Measurements from ENCODE around the gene COX17.

COX17 gene

GRCh38 chr3:119663885-119664284 is 13.3 kb downstream of the COX17 start:
- Mint-ChIP-seq H3K4me1 (ENCODE audit: low read depth) (peaks cover 5% of the 10 kb centered on the region), H3K27ac (no peak overlapping the region), H3K27me3 (ENCODE audit: low read depth) (no peaks in the 10 kb centered on the region), H3K9me3 (no peaks in the 10 kb centered on the region), H3K4me3 (no peak overlapping the region), H3K36me3 (ENCODE audit: low read depth) (peaks cover 4% of the 10 kb centered on the region)
- DNase-seq (ENCODE audit: low spot score) = no peak

DNA sequence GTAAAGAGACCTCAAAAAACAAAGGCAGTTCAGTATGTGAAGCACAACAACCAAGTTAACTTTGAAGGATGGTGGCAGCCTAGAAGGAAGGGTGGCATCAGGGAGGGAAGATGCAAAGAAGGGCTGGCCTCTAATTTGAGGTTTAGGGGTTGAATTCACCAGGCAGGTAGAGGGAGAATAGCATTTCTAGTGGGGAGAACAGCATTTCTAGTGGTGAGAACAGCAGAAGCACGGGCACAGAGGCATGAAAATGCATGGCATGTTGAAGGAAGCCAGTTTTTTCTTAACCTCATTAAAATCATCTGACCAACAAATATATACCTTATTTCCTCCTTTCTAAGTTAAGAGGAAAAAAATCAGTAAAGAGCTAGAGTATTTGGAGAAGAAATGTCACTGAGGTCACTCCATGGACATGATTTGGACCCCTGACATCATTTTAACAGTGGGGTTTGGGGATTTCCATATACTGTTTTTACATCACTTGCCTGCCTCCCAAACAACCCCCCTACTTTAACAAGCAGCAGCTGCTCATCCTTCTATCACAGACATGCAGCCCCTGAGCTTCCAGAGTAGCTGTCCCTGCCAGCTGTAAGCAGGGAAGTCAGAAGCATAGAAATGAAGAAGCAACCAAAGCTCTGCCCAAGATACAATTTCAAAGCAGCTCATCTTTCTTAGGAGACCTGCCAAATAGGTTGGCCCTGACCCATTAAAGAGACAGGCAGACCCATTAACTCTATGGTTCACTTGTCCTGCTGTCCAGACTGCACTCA is 14.4 kb downstream of the COX17 start:
- Mint-ChIP-seq H3K27ac (no peak overlapping the region), H3K4me1 (ENCODE audit: low read depth) (peaks cover 8% of the 10 kb centered on the region), H3K4me3 (no peak overlapping the region), H3K9me3 (no peaks in the 10 kb centered on the region), H3K36me3 (ENCODE audit: low read depth) (peaks cover 4% of the 10 kb centered on the region), H3K27me3 (ENCODE audit: low read depth) (no peaks in the 10 kb centered on the region)
- no peak for DNase-seq (ENCODE audit: low spot score)

DNA sequence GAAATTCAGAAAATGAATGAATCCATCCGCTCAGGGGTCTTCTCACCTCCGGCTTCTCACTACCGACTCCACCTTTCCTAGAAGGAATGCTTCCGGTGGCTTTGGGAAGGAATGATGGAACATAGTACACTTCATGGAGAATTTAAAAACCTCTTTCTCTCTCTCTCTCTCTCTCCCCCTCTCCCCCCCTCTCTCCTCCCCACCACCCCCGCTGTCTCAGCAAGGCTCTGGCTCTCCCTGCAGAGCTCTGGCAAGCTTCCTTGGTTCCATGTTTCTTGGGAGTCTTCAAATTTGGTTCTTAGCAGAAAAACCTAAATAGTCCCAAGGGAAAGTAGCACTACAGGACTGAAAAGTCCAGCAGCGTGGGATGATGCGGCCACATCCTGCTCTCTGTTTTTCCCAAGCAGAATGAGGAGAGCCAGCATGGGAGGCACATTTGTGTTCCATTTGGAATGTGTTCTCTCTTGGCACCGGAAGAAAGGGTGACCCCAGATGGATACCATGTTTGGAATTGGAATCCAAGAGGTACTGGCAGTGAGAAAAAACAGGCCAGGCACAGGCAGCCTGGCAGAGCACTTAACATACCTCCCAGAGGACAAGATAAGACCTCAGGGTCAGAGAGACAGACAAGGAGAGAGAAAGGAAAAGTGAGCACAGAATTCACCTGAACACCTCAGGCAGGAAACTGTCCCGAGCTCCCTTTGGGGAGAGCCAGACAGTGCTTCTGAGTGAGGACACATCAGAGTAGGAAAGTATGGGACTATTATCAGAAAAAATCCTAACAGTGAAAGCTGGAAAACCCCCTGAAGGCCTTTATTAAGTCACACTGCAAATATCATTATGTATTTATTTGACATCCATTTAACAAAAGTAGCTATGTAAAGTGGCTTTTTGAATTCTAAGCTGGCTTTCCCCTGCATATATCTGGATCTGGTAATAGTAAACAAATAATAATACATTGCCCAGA is 16.4 kb downstream of the COX17 start, which contains the start of gene POPDC2:
POPDC2 (minus strand) TSS at position 116 of the 967 bp plus-strand sequence. CDS start 166 bp downstream, outside the sequence.
- Mint-ChIP-seq H3K36me3 (ENCODE audit: low read depth) (no peaks in the 10 kb centered on the region), H3K4me3 (no peak within 1 kb of the TSS), H3K9me3 (no peaks in the 10 kb centered on the region), H3K4me1 (ENCODE audit: low read depth) (peaks cover 12% of the 10 kb centered on the region), H3K27me3 (ENCODE audit: low read depth) (no peaks in the 10 kb centered on the region), H3K27ac (no peak within 1 kb of the TSS)
- DNase-seq (ENCODE audit: low spot score) = no peak

GRCh38 chr3:119659606-119660291 is 17.5 kb downstream of the COX17 start:
- DNase-seq (ENCODE audit: low spot score) = no peak
- Mint-ChIP-seq H3K36me3 (ENCODE audit: low read depth) (no peaks in the 10 kb centered on the region), H3K27ac (no peak overlapping the region), H3K9me3 (no peaks in the 10 kb centered on the region), H3K27me3 (ENCODE audit: low read depth) (no peaks in the 10 kb centered on the region), H3K4me1 (ENCODE audit: low read depth) (peaks cover 9% of the 10 kb centered on the region), H3K4me3 (no peak overlapping the region)

DNA sequence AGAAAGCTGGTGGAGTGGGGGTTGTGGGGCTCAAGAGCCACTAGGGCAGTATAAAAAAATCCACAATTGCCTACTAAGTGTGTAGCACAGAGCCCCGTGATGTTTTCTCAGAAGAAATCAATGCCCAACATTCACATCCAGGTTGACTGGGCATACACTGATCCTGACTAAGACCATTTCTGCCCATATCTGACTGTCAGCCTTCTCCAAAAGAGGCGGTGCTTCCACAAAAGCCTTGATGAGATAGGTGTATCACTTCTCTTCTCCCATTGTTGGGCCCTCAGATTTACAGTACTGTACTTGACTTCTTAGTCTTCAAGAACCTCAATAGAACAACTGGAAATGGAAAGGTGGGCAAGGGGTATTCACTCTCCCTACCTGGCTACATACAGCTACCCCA is 18.2 kb downstream of the COX17 start:
- H3K4me1 Mint-ChIP-seq (ENCODE audit: low read depth) = peaks cover 9% of the 10 kb centered on the region
- H3K4me3 Mint-ChIP-seq = no peak overlapping the region
- H3K36me3 Mint-ChIP-seq (ENCODE audit: low read depth) = no peaks in the 10 kb centered on the region
- no peak overlapping the region for H3K27ac Mint-ChIP-seq
- no peak for DNase-seq (ENCODE audit: low spot score)
- H3K9me3 Mint-ChIP-seq = no peaks in the 10 kb centered on the region
- no peaks in the 10 kb centered on the region for H3K27me3 Mint-ChIP-seq (ENCODE audit: low read depth)

GRCh38 chr3:119657887-119658702 is 19.1 kb downstream of the COX17 start:
- no peak overlapping the region for H3K4me3 Mint-ChIP-seq
- H3K27ac Mint-ChIP-seq = no peak overlapping the region
- DNase-seq (ENCODE audit: low spot score) = no peak
- H3K4me1 Mint-ChIP-seq (ENCODE audit: low read depth) = peaks cover 11% of the 10 kb centered on the region
- H3K9me3 Mint-ChIP-seq = no peaks in the 10 kb centered on the region
- H3K27me3 Mint-ChIP-seq (ENCODE audit: low read depth) = no peaks in the 10 kb centered on the region
- H3K36me3 Mint-ChIP-seq (ENCODE audit: low read depth) = no peaks in the 10 kb centered on the region

DNA sequence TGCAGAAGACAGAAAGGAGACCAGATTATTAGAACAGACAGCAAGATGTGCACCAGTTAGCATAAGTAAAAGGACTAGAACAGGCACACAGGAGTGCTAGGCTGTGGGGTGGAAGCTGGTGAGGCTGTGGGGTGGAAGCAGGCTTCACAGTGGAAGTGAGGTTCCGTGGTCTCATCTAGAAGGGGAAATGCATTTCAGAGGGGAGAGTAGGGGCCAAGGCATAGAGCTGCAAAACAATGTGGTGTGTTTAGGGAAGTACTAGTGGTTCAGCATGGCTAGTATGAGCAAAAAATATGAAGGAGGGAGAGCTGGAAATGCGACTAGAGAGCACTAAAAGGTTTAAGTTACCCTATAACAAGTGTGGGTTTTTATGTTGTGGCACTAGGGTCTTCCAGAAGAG is 23.3 kb downstream of the COX17 start:
- Mint-ChIP-seq H3K4me1 (ENCODE audit: low read depth) (peaks cover 15% of the 10 kb centered on the region), H3K27ac (no peak overlapping the region), H3K36me3 (ENCODE audit: low read depth) (no peaks in the 10 kb centered on the region), H3K27me3 (ENCODE audit: low read depth) (no peaks in the 10 kb centered on the region), H3K9me3 (no peaks in the 10 kb centered on the region), H3K4me3 (no peak overlapping the region)
- no peak for DNase-seq (ENCODE audit: low spot score)

DNA sequence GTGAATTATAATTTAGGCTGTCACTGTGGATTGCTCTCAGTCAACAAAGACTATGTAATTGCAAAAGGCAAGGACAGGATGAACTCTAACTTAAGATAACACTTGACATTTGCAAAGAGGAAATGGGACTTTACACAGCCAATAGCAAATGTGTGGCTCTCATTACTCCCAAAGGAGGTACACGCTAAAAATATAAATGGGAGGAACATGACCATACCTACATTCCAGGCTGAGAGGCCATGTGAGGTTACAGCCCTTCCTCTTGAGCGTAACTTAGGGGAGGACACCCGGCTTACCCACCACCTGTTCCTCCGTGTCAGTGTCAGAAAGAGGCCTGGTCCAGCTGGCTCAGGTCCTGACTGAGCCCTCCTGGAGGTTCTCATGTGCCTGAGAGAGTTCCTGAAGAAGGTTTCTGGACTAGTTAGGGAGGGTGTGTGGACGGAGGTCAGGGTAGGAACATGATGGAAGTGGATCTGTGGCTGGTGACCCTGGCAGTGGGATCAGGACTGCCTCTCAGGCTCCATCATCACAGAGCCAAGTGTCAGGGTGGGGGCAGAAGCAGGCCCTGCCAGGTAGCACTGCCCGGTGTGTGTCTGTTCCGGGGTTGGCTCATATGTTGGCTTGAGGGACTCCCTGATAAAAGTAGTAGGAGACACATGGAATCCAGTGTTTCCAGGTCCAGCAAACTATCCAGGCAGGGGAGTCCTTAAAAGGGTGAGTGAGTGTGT is 24.7 kb downstream of the COX17 start:
- Mint-ChIP-seq H3K27ac (no peak overlapping the region), H3K9me3 (no peaks in the 10 kb centered on the region), H3K4me1 (ENCODE audit: low read depth) (peaks cover 10% of the 10 kb centered on the region)

GRCh38 chr3:119649761-119650160 is 27.4 kb downstream of the COX17 start:
- Mint-ChIP-seq H3K27ac (no peak overlapping the region), H3K4me3 (no peak overlapping the region), H3K36me3 (ENCODE audit: low read depth) (peaks cover 4% of the 10 kb centered on the region), H3K27me3 (ENCODE audit: low read depth) (no peaks in the 10 kb centered on the region), H3K9me3 (no peaks in the 10 kb centered on the region), H3K4me1 (ENCODE audit: low read depth) (peaks cover 8% of the 10 kb centered on the region)
- DNase-seq (ENCODE audit: low spot score) = no peak

More for the DNA sequence above, 24.7 kb downstream of the COX17 start:
- Mint-ChIP-seq H3K36me3 (ENCODE audit: low read depth) (no peaks in the 10 kb centered on the region), H3K27me3 (ENCODE audit: low read depth) (no peaks in the 10 kb centered on the region), H3K4me3 (no peak overlapping the region)
- DNase-seq (ENCODE audit: low spot score) = no peak

- no peak for DNase-seq (ENCODE audit: low spot score)
- Mint-ChIP-seq H3K36me3 (ENCODE audit: low read depth) (peaks cover 5% of the 10 kb centered on the region), H3K9me3 (no peaks in the 10 kb centered on the region), H3K27ac (no peak overlapping the region), H3K4me3 (no peak overlapping the region), H3K27me3 (ENCODE audit: low read depth) (no peaks in the 10 kb centered on the region), H3K4me1 (ENCODE audit: low read depth) (peaks cover 8% of the 10 kb centered on the region)
These were observed 29.2 kb downstream of the COX17 start for GRCh38 chr3:119647843-119648575.

DNA sequence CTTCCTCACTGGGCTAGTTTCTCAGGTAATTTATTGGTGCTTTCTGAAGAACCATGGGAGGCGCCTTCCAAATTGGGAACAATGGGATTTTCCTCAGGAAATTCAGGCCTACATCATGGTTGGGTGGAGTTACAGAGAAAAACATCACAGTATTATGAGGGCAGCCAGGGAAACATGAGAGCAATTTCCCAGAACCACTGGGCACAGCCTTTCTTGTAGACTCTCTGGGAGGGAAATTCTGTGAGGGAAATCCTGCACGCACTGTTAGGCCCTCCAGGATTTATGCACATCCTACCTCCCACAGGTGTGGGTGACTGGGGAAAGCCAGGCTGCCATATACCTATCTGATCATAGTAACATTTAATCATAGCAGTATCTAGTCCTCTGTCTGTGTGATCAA is 30.0 kb downstream of the COX17 start:
- no peaks in the 10 kb centered on the region for H3K27me3 Mint-ChIP-seq (ENCODE audit: low read depth)
- no peak overlapping the region for H3K27ac Mint-ChIP-seq
- H3K36me3 Mint-ChIP-seq (ENCODE audit: low read depth) = peaks cover 5% of the 10 kb centered on the region
- H3K4me1 Mint-ChIP-seq (ENCODE audit: low read depth) = peaks cover 15% of the 10 kb centered on the region
- no peak overlapping the region for H3K4me3 Mint-ChIP-seq
- no peak for DNase-seq (ENCODE audit: low spot score)
- no peaks in the 10 kb centered on the region for H3K9me3 Mint-ChIP-seq

- Mint-ChIP-seq H3K4me3 (no peak overlapping the region), H3K4me1 (ENCODE audit: low read depth) (peaks cover 16% of the 10 kb centered on the region), H3K36me3 (ENCODE audit: low read depth) (peaks cover 10% of the 10 kb centered on the region), H3K27me3 (ENCODE audit: low read depth) (no peaks in the 10 kb centered on the region), H3K27ac (no peak overlapping the region), H3K9me3 (no peaks in the 10 kb centered on the region)
- no peak for DNase-seq (ENCODE audit: low spot score)
These were observed 31.4 kb downstream of the COX17 start for GRCh38 chr3:119645813-119646212.
